Tibial nerve (tissue), 3 donors: ENCODE measurements around the gene PRKAG1.

Experiments
- POLR2A ChIP-seq, 2 donors: fragments of 450-650 bp; IDR thresholded peaks; one replicate each; pipeline ENCODE4 v1.6.1; 2017; ENCODE audit warnings: antibody characterized with exemption in 2 of 2, mild to moderate bottlenecking in 2 of 2, moderate library complexity in 2 of 2
- TF ChIP-seq, protein P1 (sequence below), 5 experiments: fragments of 200-600 bp in 3 of 5; fragments of 450-650 bp in 2 of 5; sonication (generic) in 3 of 5; IDR thresholded peaks; one replicate each; pipeline ENCODE4 v1.5.1; 2016 to 2019; ENCODE audit warnings: antibody characterized with exemption in 5 of 5, mild to moderate bottlenecking in 3 of 5, moderate library complexity in 2 of 5

DNA sequence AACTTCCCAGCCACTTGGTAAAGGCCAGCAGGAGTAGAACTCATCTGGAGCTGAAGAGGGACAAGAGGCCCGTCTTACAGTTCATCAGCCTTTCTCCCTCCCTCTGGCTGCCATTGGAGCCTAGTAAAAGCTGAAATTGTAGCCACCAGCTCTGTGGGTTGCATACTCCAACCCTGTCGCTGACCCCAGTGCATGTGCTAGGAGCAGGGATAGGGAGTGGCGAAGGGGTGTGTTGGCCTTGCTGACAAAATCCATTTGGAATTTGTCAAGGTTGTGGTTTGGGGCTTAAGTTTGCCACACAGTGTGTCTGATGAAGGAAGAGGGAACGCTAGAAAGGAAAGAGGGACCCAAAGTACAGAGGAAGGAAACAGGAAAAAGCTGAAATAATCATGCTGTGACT, 57.2 kb downstream of the PRKAG1 start:
- TF ChIP-seq, protein P1, sequence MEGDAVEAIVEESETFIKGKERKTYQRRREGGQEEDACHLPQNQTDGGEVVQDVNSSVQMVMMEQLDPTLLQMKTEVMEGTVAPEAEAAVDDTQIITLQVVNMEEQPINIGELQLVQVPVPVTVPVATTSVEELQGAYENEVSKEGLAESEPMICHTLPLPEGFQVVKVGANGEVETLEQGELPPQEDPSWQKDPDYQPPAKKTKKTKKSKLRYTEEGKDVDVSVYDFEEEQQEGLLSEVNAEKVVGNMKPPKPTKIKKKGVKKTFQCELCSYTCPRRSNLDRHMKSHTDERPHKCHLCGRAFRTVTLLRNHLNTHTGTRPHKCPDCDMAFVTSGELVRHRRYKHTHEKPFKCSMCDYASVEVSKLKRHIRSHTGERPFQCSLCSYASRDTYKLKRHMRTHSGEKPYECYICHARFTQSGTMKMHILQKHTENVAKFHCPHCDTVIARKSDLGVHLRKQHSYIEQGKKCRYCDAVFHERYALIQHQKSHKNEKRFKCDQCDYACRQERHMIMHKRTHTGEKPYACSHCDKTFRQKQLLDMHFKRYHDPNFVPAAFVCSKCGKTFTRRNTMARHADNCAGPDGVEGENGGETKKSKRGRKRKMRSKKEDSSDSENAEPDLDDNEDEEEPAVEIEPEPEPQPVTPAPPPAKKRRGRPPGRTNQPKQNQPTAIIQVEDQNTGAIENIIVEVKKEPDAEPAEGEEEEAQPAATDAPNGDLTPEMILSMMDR (IDR thresholded peaks at IDR 0.05) = no peak
- TF ChIP-seq POLR2A (IDR thresholded peaks at IDR 0.05) = no peak
